Lower leg skin (tissue), 3 donors: Measurements from ENCODE around the gene PLAAT3.

Experiments used
- POLR2A ChIP-seq, 2 donors: fragments of 450-650 bp; IDR thresholded peaks; one replicate each; pipeline ENCODE4 v1.6.1; 2016 to 2017; ENCODE audit warnings: antibody characterized with exemption in 2 of 2, mild to moderate bottlenecking in 1 of 2, moderate library complexity in 1 of 2
- TF ChIP-seq, protein P1 (sequence below), 3 donors: fragments of 450-650 bp; IDR thresholded peaks; one replicate each; pipeline ENCODE4 v1.5.1; 2016; ENCODE audit warnings: antibody characterized with exemption in 3 of 3, mild to moderate bottlenecking in 3 of 3, moderate library complexity in 2 of 3

DNA sequence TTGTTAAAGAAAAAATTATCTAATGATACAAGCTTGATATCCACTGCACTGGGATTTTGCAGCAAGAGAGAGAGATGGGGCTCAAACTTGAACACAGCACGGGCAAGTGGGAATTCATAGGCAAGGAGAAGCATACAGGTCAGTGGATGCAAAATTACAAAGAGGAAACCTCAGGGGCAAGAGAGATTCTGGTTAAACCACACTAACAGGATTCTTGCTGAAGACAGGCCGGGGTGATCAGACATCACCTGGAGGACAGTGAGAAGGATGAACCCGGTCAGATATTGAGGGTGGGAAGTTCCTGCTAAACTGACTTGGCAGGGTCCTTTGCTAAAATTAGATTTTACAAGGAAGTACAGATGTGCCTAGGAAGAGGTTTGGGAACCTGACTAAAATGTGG, 80.2 kb downstream of the PLAAT3 start:
- TF ChIP-seq, protein P1, sequence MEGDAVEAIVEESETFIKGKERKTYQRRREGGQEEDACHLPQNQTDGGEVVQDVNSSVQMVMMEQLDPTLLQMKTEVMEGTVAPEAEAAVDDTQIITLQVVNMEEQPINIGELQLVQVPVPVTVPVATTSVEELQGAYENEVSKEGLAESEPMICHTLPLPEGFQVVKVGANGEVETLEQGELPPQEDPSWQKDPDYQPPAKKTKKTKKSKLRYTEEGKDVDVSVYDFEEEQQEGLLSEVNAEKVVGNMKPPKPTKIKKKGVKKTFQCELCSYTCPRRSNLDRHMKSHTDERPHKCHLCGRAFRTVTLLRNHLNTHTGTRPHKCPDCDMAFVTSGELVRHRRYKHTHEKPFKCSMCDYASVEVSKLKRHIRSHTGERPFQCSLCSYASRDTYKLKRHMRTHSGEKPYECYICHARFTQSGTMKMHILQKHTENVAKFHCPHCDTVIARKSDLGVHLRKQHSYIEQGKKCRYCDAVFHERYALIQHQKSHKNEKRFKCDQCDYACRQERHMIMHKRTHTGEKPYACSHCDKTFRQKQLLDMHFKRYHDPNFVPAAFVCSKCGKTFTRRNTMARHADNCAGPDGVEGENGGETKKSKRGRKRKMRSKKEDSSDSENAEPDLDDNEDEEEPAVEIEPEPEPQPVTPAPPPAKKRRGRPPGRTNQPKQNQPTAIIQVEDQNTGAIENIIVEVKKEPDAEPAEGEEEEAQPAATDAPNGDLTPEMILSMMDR (IDR thresholded peaks at IDR 0.05): no peak
- no peak for TF ChIP-seq POLR2A (IDR thresholded peaks at IDR 0.05)
